B cell (primary cell): Measurements from ENCODE around the gene DRAM2. TPM values are rescaled to one million over a fixed set of nuclear protein-coding genes. Genes with fewer than 3 reads are reported as not detected.

Experiments used
- ATAC-seq: fragments of 200-7000 bp; cut with Tn5 transposase; one replicate; pipeline ENCODE4 v1.10.0; 2021; ENCODE audit warnings: low read depth, mild to moderate bottlenecking, moderate number of reproducible peaks, moderate library complexity
- CTCF ChIA-PET: fragments of 350-600 bp; sonication (Branson Sonifier 250); formaldehyde crosslinking; loops from one replicate; lab custom pipeline; 2021; ENCODE audit warnings: antibody characterized with exemption, inconsistent platforms; lab: Charles Lee
- POLR2A ChIA-PET: fragments of 350-600 bp; sonication (Branson Sonifier 250); formaldehyde crosslinking; loops from one replicate; lab custom pipeline; 2021; ENCODE audit warnings: antibody characterized with exemption; lab: Charles Lee
- DNase-seq: peaks from one replicate; pipeline ENCODE4 v3.0.0; 2013
- H2AFZ ChIP-seq: 2 replicates; pipeline ENCODE4 v1.6.1; 2012; ENCODE audit warnings: mild to moderate bottlenecking, low read depth, low read length; ENCODE audit not compliant: insufficient read depth, poor library complexity, severe bottlenecking
- H3K27ac ChIP-seq, 2 donors: 1 replicate in 1 of 2; 2 replicates in 1 of 2; pipeline ENCODE4 v1.5.1; 2012 to 2013; ENCODE audit warnings: low read length in 2 of 2, mild to moderate bottlenecking in 2 of 2, moderate library complexity in 1 of 2
- H3K27me3 ChIP-seq, 4 experiments: fragments of 200-600 bp in 1 of 4; sonication (generic) in 1 of 4; replicated peaks in 1 of 4; 1 replicate in 2 of 4; 2 replicates in 2 of 4; pipeline versions ENCODE4 v1.6.1 to v1.7.0; 2013 to 2016; ENCODE audit warnings: low read length in 3 of 4, mild to moderate bottlenecking in 2 of 4, mixed read lengths in 1 of 4, moderate library complexity in 1 of 4; ENCODE audit not compliant: insufficient read depth in 4 of 4, control insufficient read depth in 3 of 4; ENCODE audit errors: control extremely low read depth in 1 of 4
- H3K36me3 ChIP-seq, 2 experiments: replicated peaks in 1 of 2; 1 replicate in 1 of 2; 2 replicates in 1 of 2; pipeline versions ENCODE4 v1.6.1 to v1.7.1; 2013; ENCODE audit warnings: low read length in 1 of 2; ENCODE audit not compliant: insufficient read depth in 2 of 2, control insufficient read depth in 1 of 2; ENCODE audit errors: control extremely low read depth in 1 of 2, extremely low read depth in 1 of 2
- H3K4me1 ChIP-seq, 2 donors: fragments of 200-600 bp in 1 of 2; sonication (generic) in 1 of 2; 1 replicate in 1 of 2; 2 replicates in 1 of 2; pipeline versions ENCODE4 v1.5.1 to v1.6.1; 2013 to 2017; ENCODE audit warnings: low read length in 2 of 2; ENCODE audit not compliant: control insufficient read depth in 2 of 2, insufficient read depth in 2 of 2
- H3K4me2 ChIP-seq: replicated peaks from 2 replicates; pipeline ENCODE3; 2012; ENCODE audit warnings: mild to moderate bottlenecking, low read depth, low read length; ENCODE audit not compliant: poor library complexity, severe bottlenecking
- H3K4me3 ChIP-seq, 5 experiments: fragments of 200-600 bp in 1 of 5; sonication (generic) in 1 of 5; 1 replicate in 3 of 5; 2 replicates in 2 of 5; pipeline versions ENCODE4 v1.5.1 to v1.7.0; 2011 to 2016; ENCODE audit warnings: low read length in 4 of 5, mild to moderate bottlenecking in 4 of 5, low read depth in 2 of 5, control low read depth in 1 of 5, moderate library complexity in 1 of 5; ENCODE audit not compliant: insufficient read depth in 1 of 5; ENCODE audit errors: control extremely low read depth in 1 of 5, extremely low read depth in 1 of 5
- H3K79me2 ChIP-seq: fragments of 200-600 bp; sonication (generic); one replicate; pipeline ENCODE4 v1.6.0; 2016; ENCODE audit warnings: low read length; ENCODE audit not compliant: control insufficient read depth, insufficient read depth
- H3K9ac ChIP-seq: fragments of 200-600 bp; sonication (generic); 2 replicates; pipeline ENCODE4 v1.6.1; 2017; ENCODE audit warnings: mild to moderate bottlenecking, low read length, moderate library complexity
- H3K9me3 ChIP-seq, 3 donors: one replicate each; pipeline versions ENCODE4 v1.6.1 to v1.7.1; 2013; ENCODE audit warnings: low read length in 2 of 3; ENCODE audit not compliant: control insufficient read depth in 2 of 3, insufficient read depth in 1 of 3; ENCODE audit errors: control extremely low read depth in 1 of 3
- H4K20me1 ChIP-seq: 2 replicates; pipeline ENCODE4 v1.6.0; 2012; ENCODE audit warnings: mild to moderate bottlenecking, low read length; ENCODE audit not compliant: insufficient read depth, control insufficient read depth, poor library complexity, severe bottlenecking
- H3K27ac Mint-ChIP-seq: one replicate; pipeline ENCODE4 v1.8.0; 2021; ENCODE audit warnings: mixed read lengths
- H3K27me3 Mint-ChIP-seq: one replicate; pipeline ENCODE4 v1.8.0; 2021; ENCODE audit warnings: mixed read lengths
- H3K4me1 Mint-ChIP-seq: one replicate; pipeline ENCODE4 v1.8.0; 2021; ENCODE audit warnings: mixed read lengths
- H3K4me3 Mint-ChIP-seq: one replicate; pipeline ENCODE4 v1.8.0; 2021; ENCODE audit warnings: mixed read lengths
- H3K9me3 Mint-ChIP-seq: one replicate; pipeline ENCODE4 v1.8.0; 2022; ENCODE audit warnings: mixed read lengths; ENCODE audit not compliant: insufficient read depth
- CTCF ChIP-seq: fragments of 200-600 bp; IDR thresholded peaks from one replicate; pipeline ENCODE4 v1.8.0; 2022; ENCODE audit warnings: antibody characterized with exemption, mild to moderate bottlenecking
- EZH2 ChIP-seq: IDR thresholded peaks from 2 replicates; pipeline ENCODE4 v1.6.1; 2012; ENCODE audit warnings: borderline replicate concordance, low read depth, mild to moderate bottlenecking, moderate library complexity, low read length; ENCODE audit not compliant: insufficient read depth, poor library complexity, severe bottlenecking
- WGBS: methylation state at CpG from one replicate; pipeline ENCODE4 v1.1.5; 2013; ENCODE audit warnings: missing lambda C conversion rate; ENCODE audit not compliant: insufficient coverage; 5-methylcytosine and 5-hydroxymethylcytosine counted together
- intact Hi-C: fragments of 100-400 bp; cut with micrococcal nuclease; formaldehyde crosslinking; loops from one replicate; pipeline ENCODE4 v1.10.0; 2022
- polyA plus RNA-seq: library from polyadenylated mRNA; depleted of rRNA; stranded (reverse); fragments of >200 nt; gene quantifications from 2 replicates; pipeline ENCODE4 v1.2.3, GENCODE V29; 2012
- total RNA-seq, 2 donors: library from RNA; stranded (reverse); fragments of 120-200 nt in 1 of 2; gene quantifications; 1 replicate in 1 of 2; 2 replicates in 1 of 2; pipeline versions ENCODE4 v1.2.3 to v1.2.4, GENCODE V29; 2013 to 2022

The DRAM2 gene
- total and polyA plus RNA-seq, 2 donors (not counting 1 experiment from before 2014, with no cell fraction given) = 102 to 195 TPM

- no peak overlapping the region for H3K27ac ChIP-seq
These were observed 34.9 kb downstream of the DRAM2 start for GRCh38 chr1:111104981-111105380.

More at GRCh38 chr1:111104981-111105380, 34.9 kb downstream of the DRAM2 start:
- Histone ChIP-seq H2AFZ (no peak overlapping the region), H3K36me3 (peaks cover 3% of the 10 kb centered on the region in 2 experiments), H3K9me3 (peaks cover 12 to 26% (median 12%) of the 10 kb centered on the region in 3 donors), H3K27me3 (no peaks in the 10 kb centered on the region), H3K4me1 (no peaks in the 10 kb centered on the region), H3K9ac (no peak overlapping the region), H3K4me3 (no peak overlapping the region), H3K4me2 (no peak overlapping the region), H3K79me2 (peaks cover 1% of the 10 kb centered on the region), H4K20me1 (no peaks in the 10 kb centered on the region)
- no peaks in the 10 kb centered on the region for H3K4me1 Mint-ChIP-seq
- DNase-seq (no peak), ATAC-seq (no peak)
- TF ChIP-seq CTCF (no peak), EZH2 (no peak)
- CTCF ChIA-PET = interaction anchor here (1.2 kb wide), 1 partner anchor 74 kb away, joined by 3 read pairs; no protein-coding TSS in a partner anchor
- intact Hi-C loops = no loop called here
- no peak overlapping the region for H3K27ac Mint-ChIP-seq
- H3K27me3 Mint-ChIP-seq = no peaks in the 10 kb centered on the region
- H3K4me3 Mint-ChIP-seq = no peak overlapping the region
- WGBS = 100% methylated on average over 1 of the region's 2 CpGs
- H3K9me3 Mint-ChIP-seq = peaks cover 13% of the 10 kb centered on the region
- POLR2A ChIA-PET = no interaction called here
